IMR-90 (cell line): ENCODE data around the gene AMBN. TPM values are rescaled to one million over a fixed set of nuclear protein-coding genes. Genes with fewer than 3 reads are reported as not detected.

Experiments
- ATAC-seq: fragments of 200-7000 bp; cut with Tn5 transposase; 2 replicates; pipeline ENCODE4 v1.9.1; 2020; ENCODE audit warnings: low read depth, mild to moderate bottlenecking, moderate library complexity
- BruUV-seq: library from RNA; stranded (reverse); fragments of 400-500 nt; replicated peaks from 2 replicates; lab custom pipeline; 2021; lab: Mats Ljungman, UMichigan
- CTCF ChIA-PET: fragments of 300-600 bp; formaldehyde crosslinking; extraction: SDS; loops from one replicate; lab custom pipeline; 2021; ENCODE audit warnings: antibody characterized with exemption; lab: Yijun Ruan, JAX
- POLR2A ChIA-PET: fragments of 300-600 bp; sonication (Branson Sonifier 250); formaldehyde crosslinking; loops from one replicate; lab custom pipeline; 2022; ENCODE audit warnings: antibody characterized with exemption; ENCODE audit not compliant: unreplicated experiment; lab: Charles Lee
- DNase-seq: peaks from one replicate; pipeline ENCODE4 v3.0.0; 2013
- H2AFZ ChIP-seq: replicated peaks from 2 replicates; pipeline ENCODE3; 2013; ENCODE audit warnings: low read length, mild to moderate bottlenecking; ENCODE audit not compliant: poor library complexity
- H2AK5ac ChIP-seq: 2 replicates; pipeline ENCODE4 v1.6.1; 2013; ENCODE audit warnings: low read depth, low read length, inconsistent platforms
- H2AK9ac ChIP-seq: replicated peaks from 2 replicates; pipeline ENCODE3; 2013; ENCODE audit warnings: mild to moderate bottlenecking, low read depth, low read length, moderate library complexity; ENCODE audit not compliant: poor library complexity
- H2BK120ac ChIP-seq: 2 replicates; pipeline ENCODE4 v1.6.1; 2013; ENCODE audit warnings: low read depth, low read length, inconsistent platforms
- H2BK15ac ChIP-seq: 3 replicates; pipeline ENCODE4 v1.6.1; 2013; ENCODE audit warnings: low read depth, low read length, inconsistent platforms
- H2BK20ac ChIP-seq: 2 replicates; pipeline ENCODE4 v1.6.1; 2013; ENCODE audit warnings: low read depth, mild to moderate bottlenecking, inconsistent platforms, low read length, moderate library complexity
- H2BK5ac ChIP-seq: 2 replicates; pipeline ENCODE4 v1.6.1; 2013; ENCODE audit warnings: mild to moderate bottlenecking, low read depth, low read length, inconsistent platforms; ENCODE audit not compliant: poor library complexity, severe bottlenecking
- H3K14ac ChIP-seq: replicated peaks from 2 replicates; pipeline ENCODE4 v1.6.1; 2013; ENCODE audit warnings: low read depth, low read length, inconsistent platforms
- H3K18ac ChIP-seq: 2 replicates; pipeline ENCODE4 v1.6.1; 2013; ENCODE audit warnings: low read depth, low read length, control low read depth
- H3K23ac ChIP-seq: 2 replicates; pipeline ENCODE4 v1.6.1; 2013; ENCODE audit warnings: low read depth, low read length, inconsistent platforms
- H3K27ac ChIP-seq: 2 replicates; pipeline ENCODE4 v1.5.1; 2013; ENCODE audit warnings: mild to moderate bottlenecking, control low read depth, low read length; ENCODE audit not compliant: insufficient read depth
- H3K27me3 ChIP-seq: 2 replicates; pipeline ENCODE4 v1.6.1; 2013; ENCODE audit warnings: low read length; ENCODE audit not compliant: control insufficient read depth, insufficient read depth
- H3K36me3 ChIP-seq: 2 replicates; pipeline ENCODE4 v1.6.1; 2013; ENCODE audit warnings: low read length, mixed read lengths; ENCODE audit not compliant: control insufficient read depth, insufficient read depth
- H3K4ac ChIP-seq: 2 replicates; pipeline ENCODE4 v1.6.1; 2013; ENCODE audit warnings: low read depth, low read length, inconsistent platforms
- H3K4me1 ChIP-seq: 2 replicates; pipeline ENCODE4 v1.6.1; 2013; ENCODE audit warnings: low read length, mixed read lengths; ENCODE audit not compliant: control insufficient read depth, insufficient read depth
- H3K4me2 ChIP-seq: 2 replicates; pipeline ENCODE4 v1.6.1; 2013; ENCODE audit warnings: low read depth, mild to moderate bottlenecking, control low read depth, low read length, moderate library complexity
- H3K4me3 ChIP-seq: 2 replicates; pipeline ENCODE4 v1.5.1; 2013; ENCODE audit warnings: low read depth, mild to moderate bottlenecking, control low read depth, low read length, moderate library complexity; ENCODE audit not compliant: insufficient read depth
- H3K56ac ChIP-seq: 2 replicates; pipeline ENCODE4 v1.6.1; 2013; ENCODE audit warnings: low read length, inconsistent platforms; ENCODE audit not compliant: insufficient read depth; ENCODE audit errors: extremely low read depth
- H3K79me1 ChIP-seq, 2 experiments: 2 replicates each; pipeline ENCODE4 v1.6.1; 2013; ENCODE audit warnings: low read length in 2 of 2, inconsistent platforms in 1 of 2, low read depth in 1 of 2
- H3K9ac ChIP-seq: 2 replicates; pipeline ENCODE4 v1.6.1; 2013; ENCODE audit warnings: low read depth, low read length, control low read depth
- H3K9me1 ChIP-seq: 2 replicates; pipeline ENCODE4 v1.6.1; 2013; ENCODE audit warnings: low read length, inconsistent platforms; ENCODE audit not compliant: insufficient read depth
- H3K9me3 ChIP-seq: 2 replicates; pipeline ENCODE4 v1.6.1; 2013; ENCODE audit warnings: low read length; ENCODE audit not compliant: control insufficient read depth, insufficient read depth
- H4K20me1 ChIP-seq: 2 replicates; pipeline ENCODE4 v1.6.1; 2013; ENCODE audit warnings: low read length, inconsistent platforms; ENCODE audit not compliant: insufficient read depth
- H4K5ac ChIP-seq: 2 replicates; pipeline ENCODE4 v1.6.1; 2013; ENCODE audit warnings: mild to moderate bottlenecking, low read depth, low read length, control low read depth
- H4K8ac ChIP-seq, 2 experiments: 2 replicates each; pipeline ENCODE4 v1.6.1; 2013; ENCODE audit warnings: low read depth in 2 of 2, low read length in 2 of 2, control low read depth in 1 of 2, inconsistent platforms in 1 of 2
- H4K91ac ChIP-seq: 2 replicates; pipeline ENCODE4 v1.6.1; 2013; ENCODE audit warnings: low read depth, low read length, inconsistent platforms; ENCODE audit not compliant: insufficient read depth
- SMC3 ChIP-seq: fragments of 150-350 bp; IDR thresholded peaks from 2 replicates; pipeline ENCODE4 v1.6.1; 2016; ENCODE audit warnings: low read depth, mild to moderate bottlenecking, antibody characterized with exemption, low read length, moderate library complexity
- USF2 ChIP-seq: fragments of 150-350 bp; IDR thresholded peaks from 2 replicates; pipeline ENCODE4 v1.6.1; 2017; ENCODE audit warnings: mild to moderate bottlenecking, antibody characterized with exemption, low read length, low read depth
- whole genome bisulfite sequencing, 2 experiments: methylation state at CpG; one replicate each; pipeline versions ENCODE4 v1.1.5 to v1.1.7; 2013; ENCODE audit warnings: missing lambda C conversion rate in 2 of 2; ENCODE audit not compliant: insufficient read length in 1 of 2; ENCODE audit errors: extremely low coverage in 2 of 2; 5-methylcytosine and 5-hydroxymethylcytosine counted together
- dilution Hi-C: fragments of 300-500 bp; cut with HindIII; formaldehyde crosslinking; loops from one replicate; pipeline ENCODE4 v1.14.3; 2018; ENCODE audit warnings: low sequenced_read_pairs; ENCODE audit not compliant: unreplicated experiment
- in situ Hi-C: fragments of 300-500 bp; cut with MboI; formaldehyde crosslinking; loops from 3 replicates; pipeline ENCODE4 v1.14.3; 2019; ENCODE audit warnings: low sequenced_read_pairs, inconsistent platforms, mixed read lengths
- intact Hi-C: fragments of 100-400 bp; cut with micrococcal nuclease; formaldehyde crosslinking; loops from 2 replicates; pipeline ENCODE4 v1.10.0; 2022
- polyA plus RNA-seq, 3 experiments: library from polyadenylated mRNA; depleted of rRNA; stranded (reverse); fragments of >200 nt; gene quantifications; 2 replicates each; pipeline ENCODE4 v1.2.3, GENCODE V29; 2012; ENCODE audit warnings: low replicate concordance in 1 of 3
- total RNA-seq: library from RNA; depleted of rRNA; stranded (reverse); fragments of >200 nt; gene quantifications from 2 replicates; pipeline ENCODE4 v1.2.3, GENCODE V29; 2012

AMBN gene
- total and polyA plus RNA-seq, 2 of the 4 experiments (the other 2 are of a cell fraction) = not detected

DNA sequence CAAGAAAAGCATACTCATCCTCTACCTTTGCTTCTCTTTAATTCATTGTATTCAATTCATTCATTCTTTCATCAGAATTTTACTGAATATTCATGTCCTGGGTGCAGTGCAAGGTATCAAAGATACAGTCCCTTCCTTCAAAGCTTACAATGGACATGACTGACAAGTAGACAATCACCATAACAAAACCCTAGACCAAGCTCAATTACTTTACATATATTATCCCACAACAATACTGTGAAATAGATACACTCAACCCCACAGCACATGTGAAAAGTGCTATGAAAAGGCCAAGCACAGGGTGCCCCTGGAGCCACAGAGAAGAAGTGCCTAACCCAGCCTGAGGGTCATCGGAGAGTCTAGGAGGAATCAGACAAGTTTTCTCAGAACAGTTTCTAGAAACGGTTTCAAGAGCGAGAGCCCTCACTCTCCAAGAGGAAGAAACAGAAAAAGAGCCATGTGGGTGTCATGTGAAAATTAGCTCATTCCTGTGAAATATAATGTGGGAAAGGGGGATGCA is 15.3 kb downstream of the AMBN start:
- TF ChIP-seq SMC3 (no peak), USF2 (no peak)
- peaks cover 5% of the 10 kb centered on the region for H3K27me3 ChIP-seq
- H3K27ac ChIP-seq = no peak overlapping the region
- no peak overlapping the region for H3K9ac ChIP-seq
- H3K4me3 ChIP-seq = no peak overlapping the region
- no peak overlapping the region for H3K14ac ChIP-seq
- no peak overlapping the region for H3K23ac ChIP-seq
- H2BK15ac ChIP-seq = no peak overlapping the region
- no peaks in the 10 kb centered on the region for H3K9me3 ChIP-seq
- no peak overlapping the region for H4K91ac ChIP-seq
- H2AK9ac ChIP-seq = no peak overlapping the region
- dilution Hi-C loops = no loop called here
- no peaks in the 10 kb centered on the region for H3K79me1 ChIP-seq
- in situ Hi-C loops = loop anchor here (25.0 kb wide), 1 partner anchor 1105 kb away; no protein-coding TSS in a partner anchor
- CTCF ChIA-PET = no interaction called here
- no CpG with 5 or more reads among the region's 3 CpGs for WGBS, 2 experiments
- POLR2A ChIA-PET = no interaction called here
- no TSS peak for BruUV-seq
- no peak overlapping the region for H3K56ac ChIP-seq
- no peak overlapping the region for H2AFZ ChIP-seq
- H2BK5ac ChIP-seq = no peak overlapping the region
- H2BK120ac ChIP-seq = no peak overlapping the region
- no peak overlapping the region for H4K8ac ChIP-seq
- no peak overlapping the region for H3K4me2 ChIP-seq
- no peak overlapping the region for H4K5ac ChIP-seq
- ATAC-seq = no peak
- H3K18ac ChIP-seq = no peak overlapping the region
- H3K4ac ChIP-seq = no peak overlapping the region
- H3K4me1 ChIP-seq = peaks cover 3% of the 10 kb centered on the region; the same call in 1 of the 2 replicates
- no peaks in the 10 kb centered on the region for H3K9me1 ChIP-seq
- intact Hi-C loops = loop anchor here (10.0 kb wide), 1 partner anchor 167 kb away; no protein-coding TSS in a partner anchor
- no peak for DNase-seq
- no peaks in the 10 kb centered on the region for H3K36me3 ChIP-seq
- H4K20me1 ChIP-seq = no peaks in the 10 kb centered on the region
- H2BK20ac ChIP-seq = no peak overlapping the region
- H2AK5ac ChIP-seq = no peak overlapping the region
